Left ventricle myocardium inferior (tissue), 1 donor: ENCODE data around the gene NTN4. TPM values are rescaled to one million over a fixed set of nuclear protein-coding genes. Genes with fewer than 3 reads are reported as not detected.
A peak's percentile ranks its signal among the peaks of the same experiment; 100 is the strongest.
"Not testable (repeated sequence)": the region's sequence is repeated elsewhere in the genome, so short reads cannot be mapped to it uniquely, and the experiment has no call there.

Experiments used
- DNase-seq: peaks from one replicate; pipeline ENCODE4 v3.0.0-alpha.2; 2020
- H3K27ac ChIP-seq: fragments of 200-600 bp; replicated peaks from 2 replicates; pipeline ENCODE4 v1.8.0; 2021
- H3K27me3 ChIP-seq: fragments of 200-600 bp; 2 replicates; pipeline ENCODE4 v1.8.0; 2021; ENCODE audit warnings: low read depth
- H3K36me3 ChIP-seq: fragments of 200-600 bp; 2 replicates; pipeline ENCODE4 v1.8.0; 2021
- H3K4me1 ChIP-seq: fragments of 200-600 bp; 2 replicates; pipeline ENCODE4 v1.8.0; 2021
- H3K4me3 ChIP-seq: fragments of 200-600 bp; 2 replicates; pipeline ENCODE4 v1.8.0; 2021; ENCODE audit warnings: mild to moderate bottlenecking, moderate library complexity
- H3K9me3 ChIP-seq: fragments of 200-600 bp; replicated peaks from 2 replicates; pipeline ENCODE4 v1.8.0; 2021
- CTCF ChIP-seq: fragments of 200-600 bp; IDR thresholded peaks from 2 replicates; pipeline ENCODE4 v1.8.0; 2021; ENCODE audit warnings: antibody characterized with exemption, mild to moderate bottlenecking, borderline replicate concordance
- intact Hi-C: fragments of 100-400 bp; cut with micrococcal nuclease; formaldehyde crosslinking; loops from one replicate; pipeline ENCODE4 v1.11.0; 2022
- total RNA-seq: library from RNA; stranded (reverse); fragmentation: NEBNext Ultra II Directional; extraction: Animal tissue kit (Norgen Biotek cat#: 25700); gene quantifications from one replicate; pipeline ENCODE4 v1.2.1, GENCODE V29; 2021
- donor health status: DM: no; HTN: yes; CAD: no; lungs with severe emphysema.

Gene NTN4
- total RNA-seq, 1 donor from 2014 or later, result 76.8 TPM

- H3K27me3 ChIP-seq, result no peaks in the 10 kb centered on the region
- intact Hi-C loops, result no loop called here
- DNase-seq, result no peak
- no peak overlapping the region for H3K27ac ChIP-seq
- no peak overlapping the region for H3K4me3 ChIP-seq
- H3K9me3 ChIP-seq, result no peaks in the 10 kb centered on the region
- no peaks in the 10 kb centered on the region for H3K36me3 ChIP-seq
- H3K4me1 ChIP-seq, result no peaks in the 10 kb centered on the region
- TF ChIP-seq CTCF, result no peak
Observed at GRCh38 chr12:95834572-95834971, 44.0 kb upstream of the NTN4 start.

- intact Hi-C loops, result no loop called here
- H3K9me3 ChIP-seq, result no peaks in the 10 kb centered on the region
Observed at GRCh38 chr12:95830335-95831089, 39.9 kb upstream of the NTN4 start.

GRCh38 chr12:95829395-95829794 is 38.8 kb upstream of the NTN4 start:
- Histone ChIP-seq H3K9me3 (no peaks in the 10 kb centered on the region), H3K27me3 (no peaks in the 10 kb centered on the region), H3K27ac (no peak overlapping the region), H3K36me3 (no peaks in the 10 kb centered on the region), H3K4me1 (no peaks in the 10 kb centered on the region), H3K4me3 (no peak overlapping the region)
- intact Hi-C loops, result no loop called here
- TF ChIP-seq CTCF, result no peak
- no peak for DNase-seq

More at GRCh38 chr12:95830335-95831089, 39.9 kb upstream of the NTN4 start:
- H3K4me1 ChIP-seq, result no peaks in the 10 kb centered on the region
- H3K36me3 ChIP-seq, result no peaks in the 10 kb centered on the region
- DNase-seq, result no peak
- no peak overlapping the region for H3K27ac ChIP-seq
- TF ChIP-seq CTCF, result no peak
- no peaks in the 10 kb centered on the region for H3K27me3 ChIP-seq
- H3K4me3 ChIP-seq, result no peak overlapping the region

GRCh38 chr12:95820096-95820703 is 29.6 kb upstream of the NTN4 start:
- DNase-seq, result no peak
- Histone ChIP-seq H3K27ac (no peak overlapping the region), H3K27me3 (no peaks in the 10 kb centered on the region), H3K36me3 (no peaks in the 10 kb centered on the region), H3K4me3 (no peak overlapping the region), H3K9me3 (no peaks in the 10 kb centered on the region), H3K4me1 (peaks cover 6% of the 10 kb centered on the region)
- TF ChIP-seq CTCF, result peak; percentile 63
- intact Hi-C loops, result no loop called here

GRCh38 chr12:95815632-95816212 is 25.2 kb upstream of the NTN4 start:
- Histone ChIP-seq H3K4me1 (peaks cover 6% of the 10 kb centered on the region), H3K9me3 (no peaks in the 10 kb centered on the region), H3K36me3 (no peaks in the 10 kb centered on the region), H3K27ac (no peak overlapping the region), H3K4me3 (no peak overlapping the region), H3K27me3 (no peaks in the 10 kb centered on the region)
- intact Hi-C loops, result loop anchor here (2.0 kb wide), 1 partner anchor 233 kb away; no protein-coding TSS in a partner anchor
- peak; percentile 85 for TF ChIP-seq CTCF
- DNase-seq, result no peak

GRCh38 chr12:95812155-95812554 is 21.6 kb upstream of the NTN4 start:
- H3K9me3 ChIP-seq, H3K27ac ChIP-seq, DNase-seq, H3K4me1 ChIP-seq, H3K4me3 ChIP-seq, H3K36me3 ChIP-seq, intact Hi-C loops, H3K27me3 ChIP-seq: not testable (repeated sequence)
